ENCODE results near the gene RWDD3. TPM values are rescaled to one million over a fixed set of nuclear protein-coding genes. Genes with fewer than 3 reads are reported as not detected.

RWDD3 gene
- total RNA-seq, 6 experiments from 2014 or later, result 11.7 to 14.6 (median 13.0) TPM

DNA sequence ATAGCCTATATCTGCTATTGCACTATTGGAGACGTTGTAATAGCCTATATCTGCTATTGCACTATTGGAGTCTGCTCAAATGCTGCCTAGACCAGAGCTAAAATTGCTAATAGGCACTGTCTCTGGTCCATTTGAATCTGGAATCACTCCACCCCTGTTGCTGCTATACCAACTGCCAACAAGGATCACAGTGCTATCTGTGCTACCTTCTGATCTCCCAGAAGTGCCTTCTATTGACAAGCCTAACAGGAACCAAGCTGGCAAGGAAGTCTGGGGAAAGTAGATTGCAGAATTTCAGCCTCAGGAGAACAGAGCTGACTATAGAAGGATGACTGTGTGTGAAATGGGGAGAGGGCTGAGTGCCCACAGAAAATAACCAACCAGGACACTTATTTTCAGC is 15.9 kb downstream of the RWDD3 start:
- Mint-ChIP-seq H3K9me3 (no peaks in the 10 kb centered on the region), H3K27me3 (ENCODE audit: insufficient read depth) (no peaks in the 10 kb centered on the region), H3K4me1 (ENCODE audit: low read depth) (no peaks in the 10 kb centered on the region), H3K36me3 (ENCODE audit: low read depth) (no peaks in the 10 kb centered on the region), H3K4me3 (no peak overlapping the region), H3K27ac (no peak overlapping the region)
- DNase-seq, result no peak
- TF ChIP-seq, protein P1, sequence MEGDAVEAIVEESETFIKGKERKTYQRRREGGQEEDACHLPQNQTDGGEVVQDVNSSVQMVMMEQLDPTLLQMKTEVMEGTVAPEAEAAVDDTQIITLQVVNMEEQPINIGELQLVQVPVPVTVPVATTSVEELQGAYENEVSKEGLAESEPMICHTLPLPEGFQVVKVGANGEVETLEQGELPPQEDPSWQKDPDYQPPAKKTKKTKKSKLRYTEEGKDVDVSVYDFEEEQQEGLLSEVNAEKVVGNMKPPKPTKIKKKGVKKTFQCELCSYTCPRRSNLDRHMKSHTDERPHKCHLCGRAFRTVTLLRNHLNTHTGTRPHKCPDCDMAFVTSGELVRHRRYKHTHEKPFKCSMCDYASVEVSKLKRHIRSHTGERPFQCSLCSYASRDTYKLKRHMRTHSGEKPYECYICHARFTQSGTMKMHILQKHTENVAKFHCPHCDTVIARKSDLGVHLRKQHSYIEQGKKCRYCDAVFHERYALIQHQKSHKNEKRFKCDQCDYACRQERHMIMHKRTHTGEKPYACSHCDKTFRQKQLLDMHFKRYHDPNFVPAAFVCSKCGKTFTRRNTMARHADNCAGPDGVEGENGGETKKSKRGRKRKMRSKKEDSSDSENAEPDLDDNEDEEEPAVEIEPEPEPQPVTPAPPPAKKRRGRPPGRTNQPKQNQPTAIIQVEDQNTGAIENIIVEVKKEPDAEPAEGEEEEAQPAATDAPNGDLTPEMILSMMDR (IDR thresholded peaks at IDR 0.05), result no peak

DNA sequence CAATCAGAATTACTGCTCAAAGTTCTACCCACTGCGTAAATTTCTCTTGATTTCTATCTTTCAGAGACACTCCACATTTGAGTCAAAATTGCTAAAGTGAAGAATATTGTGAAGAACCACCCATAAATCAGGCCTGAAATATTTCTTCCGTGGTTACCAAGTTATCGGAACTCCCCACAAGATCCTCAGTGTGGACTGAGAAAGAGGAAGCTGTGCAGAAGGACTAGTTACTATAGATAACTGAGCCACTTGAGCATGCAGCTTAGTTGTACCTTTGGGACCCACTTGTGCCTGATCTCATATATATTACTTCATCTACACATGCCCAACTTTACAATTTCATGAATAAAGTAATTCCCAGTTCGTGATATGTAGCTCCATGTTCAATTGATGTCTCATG is 18.4 kb downstream of the RWDD3 start:
- Mint-ChIP-seq H3K27me3 (ENCODE audit: insufficient read depth) (no peaks in the 10 kb centered on the region), H3K9me3 (no peaks in the 10 kb centered on the region), H3K27ac (no peak overlapping the region), H3K4me3 (no peak overlapping the region), H3K4me1 (ENCODE audit: low read depth) (no peaks in the 10 kb centered on the region), H3K36me3 (ENCODE audit: low read depth) (no peaks in the 10 kb centered on the region)
- TF ChIP-seq, protein P1 (IDR thresholded peaks at IDR 0.05), result no peak
- DNase-seq, result no peak

DNA sequence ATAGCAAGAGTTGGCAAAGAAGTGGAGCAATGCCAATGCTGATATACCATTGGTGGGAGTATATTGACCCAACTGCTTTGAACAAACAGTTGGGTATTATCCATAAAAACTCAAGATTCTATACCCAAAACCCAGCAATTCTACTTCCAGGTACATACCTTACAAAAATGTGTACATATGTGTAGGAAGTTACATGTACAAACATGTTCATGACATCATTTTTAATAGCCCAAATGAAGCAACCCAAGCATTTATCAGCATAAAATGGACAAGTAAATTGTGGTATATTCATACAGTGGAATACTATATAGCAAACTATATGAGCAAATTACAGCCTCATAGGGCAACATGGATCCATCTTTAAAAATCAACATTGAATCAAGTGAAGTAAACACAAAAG is 20.9 kb downstream of the RWDD3 start:
- Mint-ChIP-seq H3K4me1 (ENCODE audit: low read depth) (no peaks in the 10 kb centered on the region), H3K9me3 (no peaks in the 10 kb centered on the region), H3K27ac (no peak overlapping the region), H3K27me3 (ENCODE audit: insufficient read depth) (no peaks in the 10 kb centered on the region; the same call in 1 of the 2 replicates), H3K36me3 (ENCODE audit: low read depth) (no peaks in the 10 kb centered on the region), H3K4me3 (no peak overlapping the region)
- DNase-seq, result no peak
- TF ChIP-seq, protein P1 (IDR thresholded peaks at IDR 0.05), result no peak

DNA sequence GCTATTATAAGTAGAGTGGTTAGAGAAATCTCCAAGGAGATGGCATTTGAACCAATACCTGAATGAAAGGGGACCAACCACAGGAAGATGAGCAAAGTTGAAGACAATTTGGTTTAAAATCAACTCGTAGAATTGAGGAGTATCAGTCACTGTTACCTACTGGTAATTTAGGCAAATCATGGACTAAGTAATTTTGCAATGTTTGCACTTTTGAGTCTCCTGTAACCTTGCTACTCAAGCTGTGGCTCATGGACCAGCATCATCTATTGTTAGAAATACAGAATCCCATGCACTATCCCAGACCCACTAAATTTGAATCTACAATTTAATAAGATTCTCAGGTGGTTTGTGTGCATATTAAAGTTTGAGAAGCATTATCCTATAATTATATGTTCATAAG is 21.8 kb downstream of the RWDD3 start:
- TF ChIP-seq, protein P1 (IDR thresholded peaks at IDR 0.05), result no peak
- no peaks in the 10 kb centered on the region for H3K36me3 Mint-ChIP-seq (ENCODE audit: low read depth)
- H3K9me3 Mint-ChIP-seq, result no peaks in the 10 kb centered on the region
- no peaks in the 10 kb centered on the region for H3K4me1 Mint-ChIP-seq (ENCODE audit: low read depth)
- no peak overlapping the region for H3K27ac Mint-ChIP-seq
- DNase-seq, result no peak
- H3K27me3 Mint-ChIP-seq (ENCODE audit: insufficient read depth), result no peaks in the 10 kb centered on the region; the same call in 1 of the 2 replicates
- H3K4me3 Mint-ChIP-seq, result no peak overlapping the region

DNA sequence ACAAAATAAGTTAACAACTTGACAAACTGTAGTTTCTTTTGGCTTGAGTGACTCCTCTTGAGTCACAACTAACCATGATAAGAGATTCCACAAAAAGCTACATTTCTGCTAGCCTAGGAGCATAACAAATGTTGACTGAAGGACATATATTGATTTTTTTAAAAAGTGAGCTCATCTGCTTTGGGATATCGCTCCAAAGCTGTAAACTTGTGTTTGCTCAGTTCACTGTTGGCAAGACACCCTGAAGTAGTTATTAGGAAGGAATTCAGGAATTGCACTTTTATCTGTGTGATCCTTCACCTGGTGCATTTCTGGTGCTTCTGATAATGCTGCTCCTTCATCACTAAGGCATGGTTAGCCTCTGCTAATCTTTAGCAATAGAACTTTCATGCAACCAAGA is 23.7 kb downstream of the RWDD3 start:
- TF ChIP-seq, protein P1 (IDR thresholded peaks at IDR 0.05), result no peak
- no peaks in the 10 kb centered on the region for H3K4me1 Mint-ChIP-seq (ENCODE audit: low read depth)
- peaks cover 3% of the 10 kb centered on the region for H3K27me3 Mint-ChIP-seq (ENCODE audit: insufficient read depth)
- H3K9me3 Mint-ChIP-seq, result no peaks in the 10 kb centered on the region
- H3K36me3 Mint-ChIP-seq (ENCODE audit: low read depth), result no peaks in the 10 kb centered on the region
- H3K4me3 Mint-ChIP-seq, result no peak overlapping the region
- H3K27ac Mint-ChIP-seq, result no peak overlapping the region
- no peak for DNase-seq

DNA sequence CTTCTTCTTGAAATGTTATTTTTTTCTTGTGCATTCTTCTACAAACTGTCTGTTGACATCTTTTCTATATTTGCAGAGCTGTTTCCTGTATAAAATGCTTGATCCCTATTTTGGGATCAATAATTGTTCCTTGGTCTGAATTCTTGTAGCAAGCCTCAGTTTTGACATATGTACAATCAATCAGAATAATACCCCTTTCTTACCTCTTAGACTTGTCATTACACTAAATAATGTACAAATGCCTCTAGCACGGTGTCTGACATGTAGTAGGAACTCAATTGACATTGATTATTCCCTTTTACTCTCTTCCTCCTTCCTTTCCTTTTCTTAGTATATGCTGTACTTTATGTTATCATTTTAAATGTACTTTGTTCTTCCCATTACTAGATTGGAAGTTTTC is 25.2 kb downstream of the RWDD3 start:
- H3K27ac Mint-ChIP-seq, result no peak overlapping the region
- no peak for DNase-seq
- no peaks in the 10 kb centered on the region for H3K4me1 Mint-ChIP-seq (ENCODE audit: low read depth)
- H3K36me3 Mint-ChIP-seq (ENCODE audit: low read depth), result no peaks in the 10 kb centered on the region
- TF ChIP-seq, protein P1 (IDR thresholded peaks at IDR 0.05), result no peak
- H3K9me3 Mint-ChIP-seq, result no peaks in the 10 kb centered on the region
- peaks cover 3% of the 10 kb centered on the region for H3K27me3 Mint-ChIP-seq (ENCODE audit: insufficient read depth)
- no peak overlapping the region for H3K4me3 Mint-ChIP-seq

Data from HFFc6 (cell line).